HepG2 (cell line): Measurements from ENCODE around the gene GSK3A. TPM values are rescaled to one million over a fixed set of nuclear protein-coding genes. Genes with fewer than 3 reads are reported as not detected.

Experiments used
- ATM ChIP-seq: fragments of 450-650 bp; IDR thresholded peaks from 2 replicates; pipeline ENCODE4 v1.7.1; 2017; ENCODE audit warnings: mild to moderate bottlenecking, borderline replicate concordance
- CBX5 ChIP-seq: sonication (generic); formaldehyde crosslinking; IDR thresholded peaks from 2 replicates; pipeline ENCODE4 v1.4.0; 2020; ENCODE audit warnings: missing genetic modification reagents, borderline replicate concordance
- CEBPG ChIP-seq: IDR thresholded peaks from 2 replicates; pipeline ENCODE4 v1.6.1; 2016
- CHD2 ChIP-seq: IDR thresholded peaks from 2 replicates; pipeline ENCODE4 v1.6.1; 2011; ENCODE audit warnings: low read depth, low read length, improper control_type of control experiment
- DRAP1 ChIP-seq: IDR thresholded peaks from 2 replicates; pipeline ENCODE4 v1.6.1; 2016; ENCODE audit warnings: missing genetic modification reagents, missing compliant biosample characterization
- EED ChIP-seq: sonication (generic); formaldehyde crosslinking; IDR thresholded peaks from 2 replicates; pipeline ENCODE4 v1.5.0; 2020; ENCODE audit warnings: mild to moderate bottlenecking, missing genetic modification reagents
- GABPB1 ChIP-seq: IDR thresholded peaks from 2 replicates; pipeline ENCODE4 v1.6.1; 2016; ENCODE audit warnings: mild to moderate bottlenecking, missing genetic modification reagents, moderate library complexity, missing compliant biosample characterization
- HNF4A ChIP-seq: sonication (generic); formaldehyde crosslinking; IDR thresholded peaks from 2 replicates; pipeline ENCODE4 v1.4.0; 2020; ENCODE audit warnings: missing genetic modification reagents
- JUN ChIP-seq: sonication (generic); formaldehyde crosslinking; IDR thresholded peaks from 2 replicates; pipeline ENCODE4 v1.4.0; 2020; ENCODE audit warnings: mild to moderate bottlenecking, missing genetic modification reagents
- JUND ChIP-seq: sonication (generic); formaldehyde crosslinking; IDR thresholded peaks from 2 replicates; pipeline ENCODE4 v1.8.0; 2022; ENCODE audit warnings: mild to moderate bottlenecking, missing genetic modification reagents
- KAT2B ChIP-seq: fragments of 150-350 bp; IDR thresholded peaks from 2 replicates; pipeline ENCODE4 v1.6.1; 2014; ENCODE audit warnings: low read depth, low read length, borderline replicate concordance
- KDM6A ChIP-seq: IDR thresholded peaks from 2 replicates; pipeline ENCODE4 v1.6.1; 2016; ENCODE audit warnings: low read depth
- NFKBIZ ChIP-seq: IDR thresholded peaks from 2 replicates; pipeline ENCODE4 v1.6.1; 2018; ENCODE audit warnings: missing genetic modification reagents, missing compliant biosample characterization
- RBM22 ChIP-seq: fragments of 200-400 bp; formaldehyde crosslinking; optimal IDR thresholded peaks from 2 replicates; pipeline ENCODE3; 2017; ENCODE audit warnings: mild to moderate bottlenecking, low read length, moderate library complexity
- SKIL ChIP-seq: sonication (generic); formaldehyde crosslinking; IDR thresholded peaks from 2 replicates; pipeline ENCODE4 v1.8.0; 2022; ENCODE audit warnings: missing genetic modification reagents, mild to moderate bottlenecking, moderate library complexity, borderline replicate concordance
- SNAPC4 ChIP-seq: sonication (generic); formaldehyde crosslinking; IDR thresholded peaks from 2 replicates; pipeline ENCODE4 v1.4.0; 2020; ENCODE audit warnings: mild to moderate bottlenecking, missing genetic modification reagents
- ZNF30 ChIP-seq: sonication (generic); formaldehyde crosslinking; IDR thresholded peaks from 2 replicates; pipeline ENCODE4 v1.5.0; 2020; ENCODE audit warnings: mild to moderate bottlenecking, missing genetic modification reagents
- ZNF552 ChIP-seq: sonication (generic); formaldehyde crosslinking; IDR thresholded peaks from 2 replicates; pipeline ENCODE4 v1.9.0; 2022; ENCODE audit warnings: missing genetic modification reagents, mild to moderate bottlenecking, borderline replicate concordance
- ZNF749 ChIP-seq: sonication (generic); formaldehyde crosslinking; IDR thresholded peaks from 2 replicates; pipeline ENCODE4 v1.8.0; 2022; ENCODE audit warnings: mild to moderate bottlenecking, missing genetic modification reagents, moderate library complexity, borderline replicate concordance
- polyA plus RNA-seq, 8 experiments: library from polyadenylated mRNA; depleted of rRNA in 3 of 8; stranded (reverse) in 7 of 8; unstranded in 1 of 8; fragments of >200 nt; fragmentation: Illumina TruSeq in 4 of 8; extraction: Trizol in 4 of 8; gene quantifications; 2 replicates each; pipeline versions ENCODE4 v1.2.1 to v1.2.3, GENCODE V29; 2011 to 2016; ENCODE audit warnings: low read depth in 4 of 8, missing spikeins in 1 of 8, mixed read lengths in 1 of 8; ENCODE audit not compliant: insufficient read depth in 1 of 8
- total RNA-seq, 5 experiments: library from RNA; depleted of rRNA; stranded (reverse); fragments of >200 nt; fragmentation: Illumina TruSeq; extraction: Trizol; gene quantifications; 2 replicates each; pipeline ENCODE4 v1.2.3, GENCODE V29; 2016; ENCODE audit warnings: low read depth in 1 of 5
- TF ChIP-seq, protein P1 (sequence below): IDR thresholded peaks from 2 replicates; pipeline ENCODE4 v1.6.1; 2016; ENCODE audit warnings: missing compliant biosample characterization, missing genetic modification reagents, borderline replicate concordance

Gene GSK3A
- total and polyA plus RNA-seq, 2 of the 13 experiments (the other 11 are each of a cell fraction or from before 2014, with no cell fraction given), result 16.9 to 52.5 TPM

DNA sequence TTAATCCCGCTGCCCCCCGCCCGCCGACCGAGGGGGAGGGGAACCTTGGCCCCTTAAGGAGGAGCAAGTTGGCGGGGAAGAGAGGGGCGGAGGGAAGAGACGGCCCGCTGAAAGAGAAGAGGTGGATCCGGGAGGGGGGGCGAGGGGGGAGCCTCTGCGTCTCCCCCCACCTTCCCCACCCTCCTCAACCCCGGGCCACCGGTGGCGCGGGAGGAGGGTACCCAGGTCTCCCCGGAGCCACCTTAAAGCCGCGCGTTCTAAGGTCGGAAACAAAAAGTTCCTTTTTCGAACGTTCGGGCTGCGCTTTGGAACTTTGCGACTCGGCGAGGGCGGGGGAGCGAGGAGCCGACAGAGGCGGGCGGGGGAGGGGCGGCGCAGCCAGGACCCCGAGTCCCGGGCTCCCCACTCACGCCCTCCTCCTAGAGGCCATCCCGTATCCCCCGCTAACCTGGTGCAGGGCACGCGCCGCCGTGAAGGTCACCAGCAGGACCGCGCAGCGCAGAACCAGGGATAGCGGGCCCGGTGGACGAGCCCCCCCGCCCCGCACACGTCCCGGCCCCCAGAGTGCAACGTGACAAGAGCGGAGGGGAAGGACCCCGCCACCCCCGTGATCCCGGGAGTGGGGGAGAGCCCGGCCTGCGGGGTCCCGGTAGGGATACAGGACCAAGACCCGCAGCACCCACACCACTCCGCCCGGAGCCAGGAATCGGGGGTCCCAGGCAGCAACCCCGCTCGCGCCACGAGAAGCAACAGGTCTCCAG lies 11.9 kb upstream of the GSK3A start (continued):
- TF ChIP-seq SKIL (CRISPR knock-in tag), result peak; percentile 53; the same call in 1 of the 2 replicates
- TF ChIP-seq, protein P1, sequence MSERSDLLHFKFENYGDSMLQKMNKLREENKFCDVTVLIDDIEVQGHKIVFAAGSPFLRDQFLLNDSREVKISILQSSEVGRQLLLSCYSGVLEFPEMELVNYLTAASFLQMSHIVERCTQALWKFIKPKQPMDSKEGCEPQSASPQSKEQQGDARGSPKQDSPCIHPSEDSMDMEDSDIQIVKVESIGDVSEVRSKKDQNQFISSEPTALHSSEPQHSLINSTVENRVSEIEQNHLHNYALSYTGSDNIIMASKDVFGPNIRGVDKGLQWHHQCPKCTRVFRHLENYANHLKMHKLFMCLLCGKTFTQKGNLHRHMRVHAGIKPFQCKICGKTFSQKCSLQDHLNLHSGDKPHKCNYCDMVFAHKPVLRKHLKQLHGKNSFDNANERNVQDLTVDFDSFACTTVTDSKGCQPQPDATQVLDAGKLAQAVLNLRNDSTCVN (CRISPR knock-in tag), result no peak
- peak; percentile 70 for TF ChIP-seq HNF4A
- TF ChIP-seq JUN (CRISPR knock-in tag), result no peak
- TF ChIP-seq KDM6A (CRISPR knock-in tag), result no peak
- peak; percentile 14 for TF ChIP-seq RBM22
- no peak for TF ChIP-seq ZNF552 (CRISPR knock-in tag)
- peak; percentile 42; the same call in 1 of the 2 replicates for TF ChIP-seq EED (CRISPR knock-in tag)
- 0 out of 2 replicates have a peak, but pooled peaks have one; percentile 4 for TF ChIP-seq JUND (CRISPR knock-in tag)
- TF ChIP-seq GABPB1, result peak; percentile 58; the same call in 1 of the 2 replicates
- TF ChIP-seq CHD2, result peak; percentile 39; the same call in 1 of the 2 replicates
- no peak for TF ChIP-seq CBX5
- TF ChIP-seq ZNF30 (CRISPR knock-in tag), result no peak
- no peak for TF ChIP-seq ZNF749 (CRISPR knock-in tag)
- TF ChIP-seq ATM, result no peak
- no peak for TF ChIP-seq CEBPG
- no peak for TF ChIP-seq KAT2B
- no peak for TF ChIP-seq NFKBIZ (CRISPR knock-in tag)
- no peak; the same call in 1 of the 2 replicates for TF ChIP-seq DRAP1 (CRISPR knock-in tag)
- TF ChIP-seq SNAPC4 (CRISPR knock-in tag), result peak; percentile 52; the same call in 1 of the 2 replicates
